K562 (cell line): ENCODE results near the gene PTK6. TPM values are rescaled to one million over a fixed set of nuclear protein-coding genes. Genes with fewer than 3 reads are reported as not detected.

Experiments
- EHMT2 ChIP-seq: fragments of 450-650 bp; IDR thresholded peaks from 2 replicates; pipeline ENCODE4 v1.6.1; 2018; ENCODE audit warnings: antibody characterized with exemption
- ELF1 ChIP-seq: fragments of 200-800 bp; sonication (Bioruptor generic); IDR thresholded peaks from 2 replicates; pipeline ENCODE4 v1.6.1; 2016; ENCODE audit warnings: missing genetic modification characterization, missing compliant biosample characterization
- FOS ChIP-seq: IDR thresholded peaks from 3 replicates; pipeline ENCODE4 v1.6.1; 2011; ENCODE audit not compliant: insufficient read length; ENCODE audit errors: extremely low read depth
- GABPA ChIP-seq: fragments of 200-800 bp; sonication (Bioruptor generic); conservative IDR thresholded peaks from 2 replicates; pipeline ENCODE4 v1.6.1; 2016; ENCODE audit warnings: low read depth, missing genetic modification characterization, missing compliant biosample characterization
- KDM2B ChIP-seq: fragments of 250-450 bp; sonication (Bioruptor Pico); IDR thresholded peaks from 2 replicates; pipeline ENCODE4 v1.8.0; 2021; ENCODE audit warnings: mild to moderate bottlenecking, moderate library complexity
- MCM3 ChIP-seq: fragments of 450-650 bp; IDR thresholded peaks from 2 replicates; pipeline ENCODE4 v1.6.1; 2016
- MTF1 ChIP-seq: fragments of 250-450 bp; sonication (Bioruptor Pico); IDR thresholded peaks from 2 replicates; pipeline ENCODE4 v1.9.0; 2021; ENCODE audit warnings: moderate library complexity, mild to moderate bottlenecking, inconsistent platforms, borderline replicate concordance
- MXI1 ChIP-seq: IDR thresholded peaks from 2 replicates; pipeline ENCODE4 v1.6.1; 2011; ENCODE audit warnings: low read depth, mild to moderate bottlenecking, improper control_type of control experiment, low read length
- NBN ChIP-seq: fragments of 450-650 bp; IDR thresholded peaks from 2 replicates; pipeline ENCODE4 v1.6.1; 2016; ENCODE audit warnings: low read depth, mild to moderate bottlenecking
- PHB2 ChIP-seq: fragments of 450-650 bp; IDR thresholded peaks from 2 replicates; pipeline ENCODE4 v1.6.1; 2017; ENCODE audit warnings: low read depth
- POLR3G ChIP-seq: IDR thresholded peaks from 2 replicates; pipeline ENCODE4 v1.6.1; 2011; ENCODE audit not compliant: insufficient read length, insufficient replicate concordance; ENCODE audit errors: extremely low read depth
- RFX5 ChIP-seq: IDR thresholded peaks from 2 replicates; pipeline ENCODE4 v1.6.1; 2011; ENCODE audit warnings: low read depth, mild to moderate bottlenecking, improper control_type of control experiment, low read length
- TAF1 ChIP-seq: IDR thresholded peaks from 2 replicates; pipeline ENCODE4 v1.6.1; 2011; ENCODE audit warnings: mild to moderate bottlenecking, low read length, moderate library complexity; ENCODE audit not compliant: insufficient read depth, control insufficient read depth, severe bottlenecking; ENCODE audit errors: extremely low read depth
- ZBTB7A ChIP-seq: IDR thresholded peaks from 2 replicates; pipeline ENCODE4 v1.6.1; 2011; ENCODE audit warnings: low read depth, mild to moderate bottlenecking, low read length, moderate library complexity, borderline replicate concordance; ENCODE audit not compliant: control insufficient read depth
- ZNF232 ChIP-seq: sonication (generic); formaldehyde crosslinking; IDR thresholded peaks from 2 replicates; pipeline ENCODE4 v1.8.0; 2022; ENCODE audit warnings: mild to moderate bottlenecking, missing genetic modification reagents
- ZNF274 ChIP-seq: IDR thresholded peaks from 2 replicates; pipeline ENCODE4 v1.6.1; 2011; ENCODE audit warnings: low read depth, mild to moderate bottlenecking, low read length, moderate library complexity, borderline replicate concordance
- ZNF830 ChIP-seq: fragments of 250-450 bp; sonication (Bioruptor Pico); IDR thresholded peaks from 2 replicates; pipeline ENCODE4 v1.5.0; 2021; ENCODE audit warnings: mild to moderate bottlenecking
- polyA plus RNA-seq, 8 experiments: library from polyadenylated mRNA; depleted of rRNA in 4 of 8; stranded (reverse) in 5 of 8; unstranded in 3 of 8; fragments of >200 nt; fragmentation: Nextera tagmentation in 2 of 8; fragmentation: Illumina TruSeq in 1 of 8; extraction: Ambion mirVana in 2 of 8; extraction: Trizol in 1 of 8; gene quantifications; 2 replicates each; pipeline versions ENCODE4 v1.2.1 to v1.2.3, GENCODE V29; 2011 to 2014; ENCODE audit warnings: inconsistent platforms in 1 of 8, missing spikeins in 1 of 8
- total RNA-seq, 7 experiments: library from RNA; depleted of rRNA in 6 of 7; stranded (reverse); fragments of >200 nt in 6 of 7; fragmentation: Illumina TruSeq in 2 of 7; extraction: Trizol in 2 of 7; gene quantifications; 2 replicates each; pipeline versions ENCODE4 v1.2.1 to v1.2.3, GENCODE V29; 2011 to 2021; ENCODE audit warnings: low replicate concordance in 1 of 7
- TF ChIP-seq, protein P1 (sequence below): IDR thresholded peaks from 3 replicates; pipeline ENCODE4 v1.6.1; 2011; ENCODE audit warnings: borderline replicate concordance, mild to moderate bottlenecking, moderate library complexity; ENCODE audit not compliant: insufficient read length; ENCODE audit errors: extremely low read depth
- TF ChIP-seq, protein P2 (sequence below): fragments of 200-800 bp; sonication (Bioruptor generic); IDR thresholded peaks from 2 replicates; pipeline ENCODE4 v1.6.1; 2017; ENCODE audit warnings: missing genetic modification characterization, missing compliant biosample characterization
- TF ChIP-seq, protein P3 (sequence below): sonication (generic); formaldehyde crosslinking; IDR thresholded peaks from 2 replicates; pipeline ENCODE4 v1.8.0; 2022; ENCODE audit warnings: mild to moderate bottlenecking, missing genetic modification reagents, borderline replicate concordance
- TF ChIP-seq, protein P4 (sequence below), 2 experiments: fragments of 250-450 bp in 1 of 2; fragments of 450-650 bp in 1 of 2; sonication (Bioruptor Pico) in 1 of 2; IDR thresholded peaks; 2 replicates each; pipeline versions ENCODE4 v1.6.1 to v1.8.0; 2016 to 2021; ENCODE audit warnings: mild to moderate bottlenecking in 2 of 2, moderate library complexity in 2 of 2, missing compliant biosample characterization in 1 of 2, missing genetic modification characterization in 1 of 2

The PTK6 gene
- total and polyA plus RNA-seq, 9 of the 15 experiments (the other 6 are each of a cell fraction or from before 2014, with no cell fraction given): 0.07 TPM; not detected in 8

DNA sequence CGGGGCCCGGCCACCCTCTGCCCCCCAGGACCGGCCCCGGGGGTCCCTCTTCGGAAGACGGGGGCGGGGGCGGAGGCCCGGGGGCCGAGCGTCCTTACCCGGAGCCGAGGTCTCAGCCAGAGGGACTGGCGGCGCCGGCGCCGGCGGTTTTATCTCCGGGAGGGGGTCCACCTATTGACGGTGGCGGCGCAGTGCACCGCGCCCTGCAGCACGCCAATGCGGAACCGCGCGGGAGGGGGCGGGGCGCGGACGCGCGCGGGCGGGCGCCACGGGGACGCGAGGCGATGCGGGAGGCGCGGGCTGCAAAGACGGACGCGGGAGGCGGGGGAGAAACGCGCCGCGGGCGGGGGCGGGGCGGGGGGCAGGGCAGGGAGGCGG lies 38.2 kb downstream of the PTK6 start, which contains the start of gene EEF1A2 (continued):
- no peak for TF ChIP-seq PHB2
- no peak for TF ChIP-seq GABPA (tag)
- TF ChIP-seq KDM2B (CRISPR knock-in tag): peak; percentile 52; the same call in 1 of the 2 replicates
- TF ChIP-seq ZNF830: no peak
- no peak for TF ChIP-seq RFX5
- no peak for TF ChIP-seq POLR3G
- no peak for TF ChIP-seq NBN
- 0 out of 2 replicates have a peak, but pooled peaks have one; percentile 57 for TF ChIP-seq ZBTB7A
- TF ChIP-seq TAF1: peak; percentile 40
- TF ChIP-seq, protein P1, sequence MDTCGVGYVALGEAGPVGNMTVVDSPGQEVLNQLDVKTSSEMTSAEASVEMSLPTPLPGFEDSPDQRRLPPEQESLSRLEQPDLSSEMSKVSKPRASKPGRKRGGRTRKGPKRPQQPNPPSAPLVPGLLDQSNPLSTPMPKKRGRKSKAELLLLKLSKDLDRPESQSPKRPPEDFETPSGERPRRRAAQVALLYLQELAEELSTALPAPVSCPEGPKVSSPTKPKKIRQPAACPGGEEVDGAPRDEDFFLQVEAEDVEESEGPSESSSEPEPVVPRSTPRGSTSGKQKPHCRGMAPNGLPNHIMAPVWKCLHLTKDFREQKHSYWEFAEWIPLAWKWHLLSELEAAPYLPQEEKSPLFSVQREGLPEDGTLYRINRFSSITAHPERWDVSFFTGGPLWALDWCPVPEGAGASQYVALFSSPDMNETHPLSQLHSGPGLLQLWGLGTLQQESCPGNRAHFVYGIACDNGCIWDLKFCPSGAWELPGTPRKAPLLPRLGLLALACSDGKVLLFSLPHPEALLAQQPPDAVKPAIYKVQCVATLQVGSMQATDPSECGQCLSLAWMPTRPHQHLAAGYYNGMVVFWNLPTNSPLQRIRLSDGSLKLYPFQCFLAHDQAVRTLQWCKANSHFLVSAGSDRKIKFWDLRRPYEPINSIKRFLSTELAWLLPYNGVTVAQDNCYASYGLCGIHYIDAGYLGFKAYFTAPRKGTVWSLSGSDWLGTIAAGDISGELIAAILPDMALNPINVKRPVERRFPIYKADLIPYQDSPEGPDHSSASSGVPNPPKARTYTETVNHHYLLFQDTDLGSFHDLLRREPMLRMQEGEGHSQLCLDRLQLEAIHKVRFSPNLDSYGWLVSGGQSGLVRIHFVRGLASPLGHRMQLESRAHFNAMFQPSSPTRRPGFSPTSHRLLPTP: no peak
- no peak for TF ChIP-seq MXI1
- TF ChIP-seq, protein P2, sequence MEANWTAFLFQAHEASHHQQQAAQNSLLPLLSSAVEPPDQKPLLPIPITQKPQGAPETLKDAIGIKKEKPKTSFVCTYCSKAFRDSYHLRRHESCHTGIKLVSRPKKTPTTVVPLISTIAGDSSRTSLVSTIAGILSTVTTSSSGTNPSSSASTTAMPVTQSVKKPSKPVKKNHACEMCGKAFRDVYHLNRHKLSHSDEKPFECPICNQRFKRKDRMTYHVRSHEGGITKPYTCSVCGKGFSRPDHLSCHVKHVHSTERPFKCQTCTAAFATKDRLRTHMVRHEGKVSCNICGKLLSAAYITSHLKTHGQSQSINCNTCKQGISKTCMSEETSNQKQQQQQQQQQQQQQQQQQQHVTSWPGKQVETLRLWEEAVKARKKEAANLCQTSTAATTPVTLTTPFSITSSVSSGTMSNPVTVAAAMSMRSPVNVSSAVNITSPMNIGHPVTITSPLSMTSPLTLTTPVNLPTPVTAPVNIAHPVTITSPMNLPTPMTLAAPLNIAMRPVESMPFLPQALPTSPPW (CRISPR knock-in tag): peak; percentile 64
- TF ChIP-seq EHMT2: no peak
- TF ChIP-seq MTF1 (CRISPR knock-in tag): no peak
- no peak for TF ChIP-seq ZNF274
- TF ChIP-seq, protein P3, sequence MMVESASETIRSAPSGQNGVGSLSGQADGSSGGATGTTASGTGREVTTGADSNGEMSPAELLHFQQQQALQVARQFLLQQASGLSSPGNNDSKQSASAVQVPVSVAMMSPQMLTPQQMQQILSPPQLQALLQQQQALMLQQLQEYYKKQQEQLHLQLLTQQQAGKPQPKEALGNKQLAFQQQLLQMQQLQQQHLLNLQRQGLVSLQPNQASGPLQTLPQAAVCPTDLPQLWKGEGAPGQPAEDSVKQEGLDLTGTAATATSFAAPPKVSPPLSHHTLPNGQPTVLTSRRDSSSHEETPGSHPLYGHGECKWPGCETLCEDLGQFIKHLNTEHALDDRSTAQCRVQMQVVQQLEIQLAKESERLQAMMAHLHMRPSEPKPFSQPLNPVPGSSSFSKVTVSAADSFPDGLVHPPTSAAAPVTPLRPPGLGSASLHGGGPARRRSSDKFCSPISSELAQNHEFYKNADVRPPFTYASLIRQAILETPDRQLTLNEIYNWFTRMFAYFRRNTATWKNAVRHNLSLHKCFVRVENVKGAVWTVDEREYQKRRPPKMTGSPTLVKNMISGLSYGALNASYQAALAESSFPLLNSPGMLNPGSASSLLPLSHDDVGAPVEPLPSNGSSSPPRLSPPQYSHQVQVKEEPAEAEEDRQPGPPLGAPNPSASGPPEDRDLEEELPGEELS (CRISPR knock-in tag): no peak
- peak; percentile 37 for TF ChIP-seq ELF1 (tag)
- TF ChIP-seq, protein P4, sequence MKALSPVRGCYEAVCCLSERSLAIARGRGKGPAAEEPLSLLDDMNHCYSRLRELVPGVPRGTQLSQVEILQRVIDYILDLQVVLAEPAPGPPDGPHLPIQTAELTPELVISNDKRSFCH (CRISPR knock-in tag; IDR thresholded peaks at IDR 0.05): no peak
- TF ChIP-seq, protein P4 (tag; IDR thresholded peaks at IDR 0.05): no peak
- TF ChIP-seq FOS: no peak
- no peak for TF ChIP-seq ZNF232 (CRISPR knock-in tag)
- no peak for TF ChIP-seq MCM3
